ENCODE data around the gene FXYD3. TPM values are rescaled to one million over a fixed set of nuclear protein-coding genes. Genes with fewer than 3 reads are reported as not detected.
"Not testable (repeated sequence)": the region's sequence is repeated elsewhere in the genome, so short reads cannot be mapped to it uniquely, and the experiment has no call there.

FXYD3 gene
- total RNA-seq, 2 donors from 2014 or later = 365 to 1,352 TPM

DNA sequence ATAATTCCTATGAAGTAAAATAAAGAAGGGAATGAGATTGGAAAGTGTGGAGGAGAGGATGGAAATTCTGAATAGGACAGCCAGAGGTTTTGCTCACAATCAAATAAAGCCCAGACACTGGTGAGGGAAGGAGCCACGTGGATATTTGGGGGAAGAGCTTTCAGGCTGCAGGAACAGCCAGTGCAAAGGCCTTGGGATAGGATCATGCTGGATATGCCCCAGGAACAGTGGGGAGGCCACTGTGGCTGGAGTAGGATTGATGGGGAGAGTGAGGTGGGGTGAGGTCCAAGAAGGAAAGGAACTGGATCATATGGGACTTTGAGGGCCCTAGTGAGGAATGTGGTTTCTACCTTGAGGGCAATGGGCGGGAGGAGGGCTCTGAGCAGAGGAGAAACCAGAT is 34.8 kb downstream of the FXYD3 start:
- Histone ChIP-seq H3K36me3 (no peaks in the 10 kb centered on the region), H3K27me3 (replicated peaks; ENCODE audit: insufficient read depth) (peaks cover 9% of the 10 kb centered on the region), H3K4me1 (replicated peaks) (no peaks in the 10 kb centered on the region), H3K9me3 (no peaks in the 10 kb centered on the region), H3K27ac (no peak overlapping the region), H3K4me3 (no peak overlapping the region)
- no peak for TF ChIP-seq POLR2AphosphoS5 (IDR thresholded peaks at IDR 0.05)
- TF ChIP-seq POLR2A (IDR thresholded peaks at IDR 0.05) = no peak
- TF ChIP-seq, protein P1, sequence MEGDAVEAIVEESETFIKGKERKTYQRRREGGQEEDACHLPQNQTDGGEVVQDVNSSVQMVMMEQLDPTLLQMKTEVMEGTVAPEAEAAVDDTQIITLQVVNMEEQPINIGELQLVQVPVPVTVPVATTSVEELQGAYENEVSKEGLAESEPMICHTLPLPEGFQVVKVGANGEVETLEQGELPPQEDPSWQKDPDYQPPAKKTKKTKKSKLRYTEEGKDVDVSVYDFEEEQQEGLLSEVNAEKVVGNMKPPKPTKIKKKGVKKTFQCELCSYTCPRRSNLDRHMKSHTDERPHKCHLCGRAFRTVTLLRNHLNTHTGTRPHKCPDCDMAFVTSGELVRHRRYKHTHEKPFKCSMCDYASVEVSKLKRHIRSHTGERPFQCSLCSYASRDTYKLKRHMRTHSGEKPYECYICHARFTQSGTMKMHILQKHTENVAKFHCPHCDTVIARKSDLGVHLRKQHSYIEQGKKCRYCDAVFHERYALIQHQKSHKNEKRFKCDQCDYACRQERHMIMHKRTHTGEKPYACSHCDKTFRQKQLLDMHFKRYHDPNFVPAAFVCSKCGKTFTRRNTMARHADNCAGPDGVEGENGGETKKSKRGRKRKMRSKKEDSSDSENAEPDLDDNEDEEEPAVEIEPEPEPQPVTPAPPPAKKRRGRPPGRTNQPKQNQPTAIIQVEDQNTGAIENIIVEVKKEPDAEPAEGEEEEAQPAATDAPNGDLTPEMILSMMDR (IDR thresholded peaks at IDR 0.05) = no peak
- intact Hi-C loops (cut with DNase I) = no loop called here
- 65% methylated on average over 2 of the region's 2 CpGs for WGBS
- DNase-seq (ENCODE audit: low spot score) = no peak

DNA sequence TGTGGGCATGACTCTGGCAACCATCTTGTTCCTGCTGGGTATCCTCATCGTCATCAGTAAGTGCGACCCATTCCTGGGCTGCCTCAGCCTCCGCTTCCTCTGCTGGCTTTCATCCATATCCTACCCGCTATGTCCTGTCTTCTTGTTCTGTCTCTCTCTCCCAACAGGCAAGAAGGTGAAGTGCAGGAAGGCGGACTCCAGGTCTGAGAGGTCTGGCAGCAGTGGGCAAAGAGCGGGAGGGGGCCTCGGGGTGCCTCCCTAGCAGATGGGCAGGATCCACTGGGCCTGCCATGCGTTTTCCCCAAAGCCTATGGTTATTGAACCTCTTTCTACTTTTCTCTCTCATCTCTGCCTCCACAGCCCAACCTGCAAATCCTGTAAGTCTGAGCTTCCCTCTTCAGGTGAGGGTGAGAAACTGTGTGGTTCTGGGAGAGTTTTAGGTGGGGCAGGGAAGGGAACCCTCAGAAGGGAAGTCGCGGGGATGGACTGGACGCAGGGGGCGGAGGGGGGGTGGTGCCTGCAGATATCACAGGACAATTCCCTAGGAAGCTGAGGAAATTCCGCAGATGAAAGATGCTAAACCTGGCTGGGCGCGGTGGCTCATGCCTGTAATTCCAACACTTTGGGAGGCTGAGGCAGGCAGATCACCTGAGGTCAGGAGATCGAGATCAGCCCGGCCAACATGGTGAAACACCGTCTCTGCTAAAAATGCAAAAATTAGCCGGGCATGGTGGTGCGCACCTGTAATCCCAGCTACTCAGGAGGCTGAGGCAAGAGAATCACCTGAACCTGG is 35.8 kb downstream of the FXYD3 start:
- H3K4me1 ChIP-seq (replicated peaks) = no peaks in the 10 kb centered on the region
- no peak overlapping the region for H3K27ac ChIP-seq
- TF ChIP-seq POLR2AphosphoS5 (IDR thresholded peaks at IDR 0.05) (no peak), POLR2A (IDR thresholded peaks at IDR 0.05) (no peak)
- TF ChIP-seq, protein P1 (IDR thresholded peaks at IDR 0.05) = no peak
- intact Hi-C loops (cut with DNase I) = no loop called here
- 81% methylated on average over 20 of the region's 20 CpGs for WGBS
- H3K36me3 ChIP-seq = no peaks in the 10 kb centered on the region
- DNase-seq (ENCODE audit: low spot score) = no peak
- H3K9me3 ChIP-seq = no peaks in the 10 kb centered on the region
- H3K4me3 ChIP-seq = no peak overlapping the region
- peaks cover 12% of the 10 kb centered on the region for H3K27me3 ChIP-seq (replicated peaks; ENCODE audit: insufficient read depth)

DNA sequence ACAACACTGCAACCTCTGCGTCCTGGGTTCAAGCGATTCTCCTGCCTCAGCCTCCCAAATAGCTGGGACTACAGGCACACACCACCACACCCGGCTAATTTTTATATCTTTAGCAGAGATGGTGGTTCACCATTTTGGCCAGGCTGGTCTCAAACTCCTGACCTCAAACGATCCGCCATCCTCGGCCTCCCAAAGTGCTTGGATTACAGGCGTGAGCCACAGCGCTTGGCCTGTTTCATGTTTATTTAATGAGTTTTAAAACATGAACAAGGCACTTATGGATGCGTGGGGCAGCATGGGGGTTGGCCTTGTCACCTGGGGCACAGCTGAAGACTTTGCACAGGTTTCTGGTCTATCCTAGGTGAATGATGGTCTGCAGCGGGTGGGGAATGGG is 37.5 kb downstream of the FXYD3 start:
- H3K9me3 ChIP-seq; intact Hi-C loops (cut with DNase I); H3K27ac ChIP-seq; DNase-seq (ENCODE audit: low spot score); H3K4me1 ChIP-seq (replicated peaks); H3K36me3 ChIP-seq; H3K4me3 ChIP-seq: not testable (repeated sequence)
- H3K27me3 ChIP-seq (replicated peaks; ENCODE audit: insufficient read depth) = peaks cover 12% of the 10 kb centered on the region
- WGBS = 70% methylated on average over 10 of the region's 10 CpGs

DNA sequence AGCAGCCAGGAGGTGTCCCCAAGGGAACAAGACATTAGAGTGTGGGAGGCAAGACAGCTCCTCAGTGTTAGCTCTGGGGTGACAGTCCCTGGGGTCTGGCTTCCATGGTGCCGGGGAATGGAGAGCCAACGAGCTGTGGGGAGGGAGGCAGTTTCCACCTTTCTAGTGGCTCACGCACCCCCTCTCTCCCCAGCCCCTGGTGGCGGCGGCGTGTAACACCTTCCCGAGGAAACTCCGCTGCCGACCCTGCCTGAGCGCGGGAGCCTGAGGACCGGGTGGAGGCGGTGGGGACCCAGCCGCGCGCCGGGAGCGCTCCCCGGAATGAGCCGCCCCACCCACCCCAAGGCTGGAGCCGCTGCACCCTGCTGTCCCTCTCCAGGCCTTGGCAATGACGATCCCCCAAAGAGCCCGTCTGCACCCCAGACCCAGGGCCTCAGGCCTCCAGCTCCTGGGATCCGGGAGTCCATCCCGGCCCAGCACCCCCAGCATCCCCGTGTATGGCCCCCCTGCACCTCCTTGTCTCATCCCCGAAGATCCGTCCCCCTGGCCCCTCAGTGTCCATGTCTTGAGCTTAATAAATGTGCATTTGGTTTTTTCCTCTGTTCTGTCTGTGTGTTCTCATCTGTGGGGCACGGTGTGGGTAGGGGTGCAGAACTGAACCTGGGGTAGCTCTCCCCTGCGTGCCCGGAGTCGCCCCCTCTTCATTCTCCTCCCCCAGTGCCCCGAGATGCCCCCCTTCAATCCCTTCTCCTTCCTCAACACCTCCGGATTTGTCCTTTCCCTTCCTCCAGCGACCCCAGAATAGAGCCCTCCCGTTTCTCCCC is 38.3 kb downstream of the FXYD3 start:
- Histone ChIP-seq H3K27me3 (replicated peaks; ENCODE audit: insufficient read depth) (peaks cover 12% of the 10 kb centered on the region), H3K27ac (peak overlapping the region in 1 of 2 donors; percentile 36), H3K9me3 (no peaks in the 10 kb centered on the region), H3K36me3 (no peaks in the 10 kb centered on the region), H3K4me1 (replicated peaks) (no peaks in the 10 kb centered on the region), H3K4me3 (peak overlapping the region; percentile 37 to 41)
- WGBS = 4% methylated on average over 29 of the region's 36 CpGs
- no peak for DNase-seq (ENCODE audit: low spot score)
- no peak for TF ChIP-seq POLR2A (IDR thresholded peaks at IDR 0.05)
- no peak for TF ChIP-seq POLR2AphosphoS5 (IDR thresholded peaks at IDR 0.05)
- TF ChIP-seq, protein P1 (IDR thresholded peaks at IDR 0.05) = peak in 2 of 4 experiments; percentile 23 to 62
- intact Hi-C loops (cut with DNase I) = no loop called here

DNA sequence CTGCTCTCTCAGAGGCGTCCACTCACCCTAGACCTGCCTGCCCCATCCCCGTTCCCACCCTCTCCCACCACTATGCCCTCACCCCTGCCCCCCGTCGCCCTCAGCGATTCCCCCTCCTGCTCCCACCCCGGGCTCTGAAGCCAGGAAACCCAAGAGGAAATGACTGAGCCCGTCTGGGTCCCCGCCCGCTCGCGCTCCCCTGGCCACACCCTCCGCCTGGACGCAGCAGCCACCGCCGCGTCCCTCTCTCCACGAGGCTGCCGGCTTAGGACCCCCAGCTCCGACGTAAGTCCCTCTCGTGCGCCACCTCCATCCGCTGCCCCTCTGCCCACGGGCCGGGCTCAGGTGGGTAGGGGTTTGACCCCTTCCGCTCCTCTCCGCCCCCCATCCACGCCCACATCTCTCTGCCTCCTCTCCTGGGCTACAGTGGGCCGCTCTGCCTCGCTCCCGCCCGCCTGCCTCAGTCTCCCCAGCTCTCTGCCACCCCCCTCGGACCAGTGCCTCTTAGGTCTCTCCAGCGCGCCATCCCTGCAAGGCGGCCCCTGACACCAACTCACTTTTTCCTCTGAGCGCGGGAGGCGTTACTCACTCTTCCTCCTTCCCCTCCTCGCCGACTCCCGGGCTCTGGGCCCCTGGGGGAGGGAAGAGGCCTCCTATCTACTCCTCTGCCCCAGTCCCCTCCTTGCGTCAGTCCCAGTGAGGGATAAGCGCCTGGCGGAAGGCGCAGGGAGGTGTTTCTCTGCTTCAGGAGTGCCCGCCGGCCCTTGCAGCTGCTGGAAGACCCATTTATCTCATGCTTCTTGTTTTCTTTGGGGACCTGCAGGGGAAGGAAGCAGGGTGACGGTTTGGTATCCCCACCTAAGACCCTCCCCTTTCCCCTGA is 39.1 kb downstream of the FXYD3 start, which contains the start of gene FXYD5:
Gene FXYD5, plus strand, starts transcription at position 211 of the 882 bp plus-strand sequence. CDS start 816 bp downstream, outside the sequence.
- no peak for DNase-seq (ENCODE audit: low spot score)
- WGBS = 2% methylated on average over 49 of the region's 49 CpGs
- peak within 1 kb of the TSS in 1 of 2 donors; percentile 36 for H3K27ac ChIP-seq
- H3K4me3 ChIP-seq = peak within 1 kb of the TSS; percentile 37 to 41
- H3K9me3 ChIP-seq = no peaks in the 10 kb centered on the region
- TF ChIP-seq POLR2A (IDR thresholded peaks at IDR 0.05) = no peak
- no peak for TF ChIP-seq POLR2AphosphoS5 (IDR thresholded peaks at IDR 0.05)
- TF ChIP-seq, protein P1 (IDR thresholded peaks at IDR 0.05) = no peak
- H3K36me3 ChIP-seq = no peaks in the 10 kb centered on the region
- no peaks in the 10 kb centered on the region for H3K4me1 ChIP-seq (replicated peaks)
- intact Hi-C loops (cut with DNase I) = no loop called here
- H3K27me3 ChIP-seq (replicated peaks; ENCODE audit: insufficient read depth) = peaks cover 12% of the 10 kb centered on the region

All from prostate gland (tissue), 2 donors.